Kidney tubule cell (primary cell): ENCODE results near the gene KCNK4.
"Not testable (repeated sequence)": the region's sequence is repeated elsewhere in the genome, so short reads cannot be mapped to it uniquely, and the experiment has no call there.

Experiments
- DNase-seq: peaks from one replicate; pipeline ENCODE4 v3.0.0-alpha.2; 2018; ENCODE audit warnings: low spot score

Gene KCNK4

DNA sequence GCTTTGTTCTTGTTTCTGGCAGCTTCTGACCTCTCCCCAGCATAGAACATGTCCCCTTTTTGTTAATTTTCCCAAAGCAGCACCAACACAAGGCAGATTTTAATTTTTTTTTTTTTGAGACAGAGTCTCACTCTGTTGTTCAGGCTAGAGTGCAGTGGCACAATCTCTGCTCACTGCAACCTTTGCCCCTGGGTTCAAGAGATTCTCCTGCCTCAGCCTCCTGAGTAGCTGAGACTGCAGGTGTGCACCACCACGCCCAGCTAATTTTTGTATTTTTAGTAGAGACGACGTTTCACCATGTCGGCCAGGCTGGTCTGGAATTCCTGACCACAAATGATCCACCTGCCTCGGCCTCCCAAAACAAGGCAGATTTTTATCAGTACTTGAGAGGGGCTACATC is 16.7 kb downstream of the KCNK4 start:
- DNase-seq, result not testable (repeated sequence)

DNA sequence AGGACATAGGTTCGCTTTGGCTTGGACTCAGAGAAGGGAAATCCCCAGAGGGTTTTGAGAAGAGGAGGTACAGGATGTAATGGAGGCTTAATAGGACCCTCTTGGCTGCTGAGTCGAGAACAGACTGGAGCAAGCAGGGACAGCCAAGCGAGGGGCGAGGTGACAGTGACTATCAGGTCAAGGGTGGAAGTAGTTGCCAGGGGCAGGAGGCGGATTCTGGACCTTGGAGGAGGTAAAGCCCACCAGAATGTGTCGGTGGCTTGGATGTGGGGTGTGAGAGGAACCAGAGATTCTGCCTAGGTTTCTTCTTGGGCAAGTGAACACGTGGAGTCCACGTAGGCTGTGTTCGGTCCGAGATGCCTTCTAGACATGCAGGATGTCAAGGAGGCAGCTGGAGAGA is 21.8 kb downstream of the KCNK4 start:
- no peak for DNase-seq

DNA sequence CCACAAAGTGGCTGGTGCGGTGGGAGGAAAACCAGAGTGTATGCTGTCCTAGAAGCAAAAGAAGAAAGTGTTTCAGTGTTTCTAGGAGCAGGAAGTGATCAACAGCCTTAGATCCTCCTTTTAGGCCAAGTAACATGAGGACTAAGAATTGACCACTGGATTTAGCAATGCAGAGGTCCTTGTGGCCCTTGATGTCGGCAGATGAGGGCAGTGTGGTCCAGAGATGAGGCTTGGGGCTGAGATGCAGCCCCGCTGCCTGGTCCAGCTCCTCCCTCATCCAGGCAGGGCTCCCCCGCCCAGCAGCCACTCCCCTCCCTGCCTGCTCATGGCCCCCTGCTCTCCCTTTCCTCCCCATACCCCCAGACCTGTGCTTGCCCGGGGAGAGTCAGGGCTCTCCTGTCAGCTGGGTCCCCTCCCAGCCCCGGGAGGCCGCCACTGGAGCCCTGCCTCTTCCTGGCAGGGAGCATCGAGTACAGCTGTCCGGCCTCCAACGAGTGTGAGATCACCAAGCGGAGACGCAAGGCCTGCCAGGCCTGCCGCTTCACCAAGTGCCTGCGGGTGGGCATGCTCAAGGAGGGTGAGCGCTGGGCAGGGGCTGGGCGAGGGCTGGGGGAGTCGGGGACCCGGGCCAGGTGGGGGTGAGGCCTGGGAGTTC is 22.5 kb downstream of the KCNK4 start:
- DNase-seq, result no peak

DNA sequence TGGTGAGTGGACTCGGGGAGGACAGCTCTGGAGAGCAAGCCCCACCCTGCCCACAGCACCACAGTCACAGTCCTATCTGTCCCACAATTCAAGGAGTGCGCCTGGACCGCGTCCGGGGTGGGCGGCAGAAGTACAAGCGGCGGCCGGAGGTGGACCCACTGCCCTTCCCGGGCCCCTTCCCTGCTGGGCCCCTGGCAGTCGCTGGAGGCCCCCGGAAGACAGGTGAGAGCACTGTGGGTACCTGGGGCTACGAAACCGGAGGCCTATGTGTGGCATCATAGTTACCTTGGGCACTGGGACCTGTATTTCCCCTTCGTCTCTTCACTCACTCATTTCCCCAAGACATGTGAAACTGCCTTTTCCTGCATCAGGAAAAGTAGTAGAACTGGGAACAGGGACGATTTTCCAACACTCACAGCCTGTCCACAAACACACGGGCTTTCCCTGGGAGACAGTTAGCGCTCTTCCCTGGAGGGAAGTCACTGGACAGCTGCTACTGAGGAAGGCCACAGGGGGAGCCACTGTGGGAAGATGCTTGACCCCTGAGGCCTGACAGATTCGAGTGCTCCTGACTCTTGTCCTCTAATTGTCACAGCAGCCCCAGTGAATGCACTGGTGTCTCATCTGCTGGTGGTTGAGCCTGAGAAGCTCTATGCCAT is 23.2 kb downstream of the KCNK4 start:
- DNase-seq, result no peak

DNA sequence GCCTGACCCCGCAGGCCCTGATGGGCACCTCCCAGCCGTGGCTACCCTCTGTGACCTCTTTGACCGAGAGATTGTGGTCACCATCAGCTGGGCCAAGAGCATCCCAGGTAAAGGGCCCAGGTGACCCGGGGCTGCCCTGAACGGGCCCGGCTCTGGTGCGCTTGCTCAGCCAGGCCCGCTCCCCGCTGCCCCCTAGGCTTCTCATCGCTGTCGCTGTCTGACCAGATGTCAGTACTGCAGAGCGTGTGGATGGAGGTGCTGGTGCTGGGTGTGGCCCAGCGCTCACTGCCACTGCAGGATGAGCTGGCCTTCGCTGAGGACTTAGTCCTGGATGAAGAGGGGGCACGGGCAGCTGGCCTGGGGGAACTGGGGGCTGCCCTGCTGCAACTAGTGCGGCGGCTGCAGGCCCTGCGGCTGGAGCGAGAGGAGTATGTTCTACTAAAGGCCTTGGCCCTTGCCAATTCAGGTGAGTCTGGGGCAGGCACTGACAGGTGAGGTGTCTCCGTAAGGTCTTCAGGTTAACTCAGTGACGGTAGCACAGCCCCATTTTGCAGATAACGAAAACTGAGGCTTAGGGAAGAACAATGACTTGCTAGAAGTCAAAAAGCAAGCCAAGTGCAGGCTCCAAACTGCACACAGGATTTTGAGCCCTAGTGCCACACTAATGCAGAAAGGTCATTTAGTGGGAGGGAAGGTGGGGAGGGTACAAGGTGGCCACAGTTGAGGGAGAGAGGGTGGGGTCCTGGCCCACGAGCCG is 23.9 kb downstream of the KCNK4 start:
- DNase-seq, result no peak

DNA sequence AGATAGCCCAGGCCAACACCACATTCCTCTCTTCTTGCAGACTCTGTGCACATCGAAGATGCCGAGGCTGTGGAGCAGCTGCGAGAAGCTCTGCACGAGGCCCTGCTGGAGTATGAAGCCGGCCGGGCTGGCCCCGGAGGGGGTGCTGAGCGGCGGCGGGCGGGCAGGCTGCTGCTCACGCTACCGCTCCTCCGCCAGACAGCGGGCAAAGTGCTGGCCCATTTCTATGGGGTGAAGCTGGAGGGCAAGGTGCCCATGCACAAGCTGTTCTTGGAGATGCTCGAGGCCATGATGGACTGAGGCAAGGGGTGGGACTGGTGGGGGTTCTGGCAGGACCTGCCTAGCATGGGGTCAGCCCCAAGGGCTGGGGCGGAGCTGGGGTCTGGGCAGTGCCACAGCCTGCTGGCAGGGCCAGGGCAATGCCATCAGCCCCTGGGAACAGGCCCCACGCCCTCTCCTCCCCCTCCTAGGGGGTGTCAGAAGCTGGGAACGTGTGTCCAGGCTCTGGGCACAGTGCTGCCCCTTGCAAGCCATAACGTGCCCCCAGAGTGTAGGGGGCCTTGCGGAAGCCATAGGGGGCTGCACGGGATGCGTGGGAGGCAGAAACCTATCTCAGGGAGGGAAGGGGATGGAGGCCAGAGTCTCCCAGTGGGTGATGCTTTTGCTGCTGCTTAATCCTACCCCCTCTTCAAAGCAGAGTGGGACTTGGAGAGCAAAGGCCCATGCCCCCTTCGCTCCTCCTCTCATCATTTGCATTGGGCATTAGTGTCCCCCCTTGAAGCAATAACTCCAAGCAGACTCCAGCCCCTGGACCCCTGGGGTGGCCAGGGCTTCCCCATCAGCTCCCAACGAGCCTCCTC is 24.8 kb downstream of the KCNK4 start:
- DNase-seq, result not testable (repeated sequence)

DNA sequence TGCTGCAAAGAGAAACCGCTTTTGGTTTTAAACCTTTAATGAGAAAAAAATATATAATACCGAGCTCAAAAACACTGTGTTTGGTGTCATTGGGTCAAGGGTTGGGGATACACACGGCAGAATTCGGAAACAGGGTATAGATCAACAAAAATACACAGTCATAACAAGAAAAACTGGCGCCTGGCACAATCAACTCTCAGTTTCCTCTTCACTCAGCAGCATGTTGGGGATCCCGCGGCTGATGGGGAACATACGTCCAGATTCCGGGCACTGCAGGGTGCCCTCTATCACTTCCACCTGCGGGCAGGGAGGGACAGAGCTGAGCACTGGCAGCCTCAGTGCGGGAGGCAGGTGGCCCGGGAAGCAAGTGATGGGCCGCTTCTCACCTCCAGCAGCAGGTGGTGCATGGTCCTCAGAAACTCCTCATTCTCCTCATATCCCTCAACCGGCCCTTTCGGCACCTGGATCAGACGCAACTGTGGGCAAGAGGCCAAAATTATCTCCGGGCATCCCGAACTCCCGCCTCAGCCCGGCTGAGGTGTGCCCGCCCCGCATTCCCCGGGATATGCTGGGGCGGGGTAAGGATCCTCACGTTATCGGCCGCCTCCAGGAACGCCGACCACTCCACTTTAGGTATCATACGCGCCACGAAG is 25.7 kb downstream of the KCNK4 start:
- peak; percentile 66 for DNase-seq

DNA sequence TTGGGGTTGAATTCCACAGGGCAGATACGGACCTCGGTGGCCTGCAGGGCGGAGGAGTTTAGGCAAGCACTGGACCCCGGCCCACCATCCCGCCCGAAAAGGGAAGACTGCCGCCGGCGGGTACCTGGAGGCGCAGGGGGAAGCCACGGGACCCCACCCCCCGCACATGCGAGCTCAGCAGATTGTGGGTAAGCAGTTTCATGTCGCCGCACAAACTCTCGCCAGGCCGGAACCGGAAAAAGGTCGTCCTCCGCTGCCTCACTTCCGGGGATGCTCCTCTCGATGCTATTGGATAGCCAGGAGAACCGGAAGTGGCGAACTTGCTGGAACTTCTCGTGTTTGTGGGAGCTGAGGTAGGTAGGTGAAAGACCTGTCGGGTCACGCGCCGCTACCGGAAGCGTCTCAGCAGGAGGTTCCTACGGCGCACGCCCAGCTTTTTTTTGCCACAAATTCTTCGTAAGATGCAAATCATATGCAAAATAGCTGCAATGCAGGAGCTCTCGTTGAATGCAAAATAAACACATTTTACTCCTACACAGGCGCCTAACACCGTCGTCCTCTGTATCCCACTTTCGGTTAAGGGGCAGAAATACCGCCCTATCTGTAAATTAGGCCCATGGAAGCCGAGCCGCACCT is 26.3 kb downstream of the KCNK4 start, which contains the start of gene TRMT112:
Gene TRMT112, minus strand, starts transcription at position 235 of the 636 bp plus-strand sequence. Its CDS starts 33 bp downstream, at position 202.
- DNase-seq, result peak; percentile 100

DNA sequence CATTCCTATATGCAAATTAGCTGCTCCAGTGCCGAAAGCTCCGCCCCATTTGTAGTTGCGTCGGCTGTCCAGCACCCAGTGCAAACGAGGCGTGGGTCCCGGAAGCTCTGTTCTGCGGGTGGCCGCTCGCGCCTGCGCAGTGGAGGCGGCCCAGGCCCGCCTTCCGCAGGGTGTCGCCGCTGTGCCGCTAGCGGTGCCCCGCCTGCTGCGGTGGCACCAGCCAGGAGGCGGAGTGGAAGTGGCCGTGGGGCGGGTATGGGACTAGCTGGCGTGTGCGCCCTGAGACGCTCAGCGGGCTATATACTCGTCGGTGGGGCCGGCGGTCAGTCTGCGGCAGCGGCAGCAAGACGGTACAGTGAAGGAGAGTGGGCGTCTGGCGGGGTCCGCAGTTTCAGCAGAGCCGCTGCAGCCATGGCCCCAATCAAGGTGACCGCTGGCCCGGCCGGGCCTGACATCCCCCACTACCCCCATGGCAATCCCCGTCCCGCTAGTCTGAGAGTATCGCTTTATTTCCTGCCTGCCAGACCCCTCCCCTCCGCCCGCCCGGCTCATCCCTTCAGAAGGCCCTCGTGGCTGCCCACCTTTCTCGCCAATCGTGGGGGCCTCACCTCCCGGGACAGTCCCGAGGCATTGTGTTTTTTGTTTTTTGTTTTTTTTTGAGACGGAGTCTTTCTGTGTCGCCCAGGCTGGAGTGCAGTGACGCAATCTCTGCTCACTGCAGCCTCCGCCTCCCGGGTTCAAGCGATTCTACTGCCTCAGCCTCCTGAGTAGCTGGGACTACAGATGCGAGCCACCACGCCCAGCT is 27.1 kb downstream of the KCNK4 start, which contains the start of gene PRDX5:
Gene PRDX5, plus strand, starts transcription at position 161 of the 805 bp plus-strand sequence. Its CDS starts 95 bp downstream, at position 256.
- peak; percentile 98 for DNase-seq

DNA sequence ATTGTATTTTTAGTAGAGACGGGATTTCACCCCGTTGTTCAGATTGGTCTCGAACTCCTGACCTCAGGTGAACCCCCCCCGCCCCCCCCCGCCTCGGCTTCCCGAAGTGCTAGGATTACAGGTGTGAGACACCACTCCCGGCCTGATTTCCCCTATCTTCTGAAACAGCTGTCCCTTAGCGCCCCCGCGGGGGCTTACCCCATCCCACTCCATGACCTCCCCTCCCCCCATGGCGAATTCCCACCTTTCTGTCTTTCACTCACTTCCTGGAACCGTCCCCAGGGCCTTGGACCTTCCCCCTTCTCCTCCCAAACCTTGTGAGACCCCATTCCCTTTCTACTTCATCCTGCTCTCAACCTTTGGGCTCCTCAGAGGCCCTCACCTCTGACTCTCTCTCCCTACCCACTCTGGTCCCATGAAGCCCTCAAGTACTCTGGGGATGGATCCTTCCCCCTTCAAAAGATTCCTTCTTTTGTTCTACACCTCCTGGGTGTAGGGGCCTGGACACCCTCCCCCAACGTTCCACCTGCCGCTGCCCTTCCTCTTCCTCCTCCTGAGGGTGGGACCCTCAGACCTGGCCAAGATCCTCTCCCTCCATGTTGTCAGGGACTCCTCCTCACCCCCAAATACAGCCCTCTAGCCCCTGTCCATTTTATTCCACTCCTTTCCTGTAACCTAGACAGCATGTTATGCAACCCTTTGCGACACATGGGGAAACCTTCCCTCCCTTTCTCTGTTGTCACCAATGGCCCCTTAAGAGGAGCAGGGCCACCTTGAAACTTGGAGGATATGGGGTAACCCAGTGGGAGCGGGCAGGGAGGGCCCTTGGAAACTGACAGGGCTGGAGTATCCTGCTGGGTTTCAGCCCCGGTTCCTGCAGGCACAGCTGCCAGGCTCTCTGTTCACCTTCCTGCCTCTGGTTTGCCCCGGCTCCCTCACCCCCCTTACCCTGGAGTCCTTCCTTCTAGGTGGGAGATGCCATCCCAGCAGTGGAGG is 28.0 kb downstream of the KCNK4 start:
- DNase-seq, result no peak

DNA sequence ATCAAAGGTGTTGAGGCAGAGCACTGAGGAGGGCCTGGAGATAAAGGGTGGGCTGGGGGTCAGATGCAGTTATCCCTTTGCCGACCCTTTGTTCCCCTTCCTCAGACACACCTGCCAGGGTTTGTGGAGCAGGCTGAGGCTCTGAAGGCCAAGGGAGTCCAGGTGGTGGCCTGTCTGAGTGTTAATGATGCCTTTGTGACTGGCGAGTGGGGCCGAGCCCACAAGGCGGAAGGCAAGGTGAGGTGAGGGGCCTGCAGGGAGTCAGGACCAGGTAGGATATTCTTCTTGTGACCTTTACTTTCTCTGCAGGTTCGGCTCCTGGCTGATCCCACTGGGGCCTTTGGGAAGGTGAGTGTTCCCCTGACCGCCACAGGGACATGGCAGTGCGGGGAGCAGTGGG is 29.5 kb downstream of the KCNK4 start:
- no peak for DNase-seq

DNA sequence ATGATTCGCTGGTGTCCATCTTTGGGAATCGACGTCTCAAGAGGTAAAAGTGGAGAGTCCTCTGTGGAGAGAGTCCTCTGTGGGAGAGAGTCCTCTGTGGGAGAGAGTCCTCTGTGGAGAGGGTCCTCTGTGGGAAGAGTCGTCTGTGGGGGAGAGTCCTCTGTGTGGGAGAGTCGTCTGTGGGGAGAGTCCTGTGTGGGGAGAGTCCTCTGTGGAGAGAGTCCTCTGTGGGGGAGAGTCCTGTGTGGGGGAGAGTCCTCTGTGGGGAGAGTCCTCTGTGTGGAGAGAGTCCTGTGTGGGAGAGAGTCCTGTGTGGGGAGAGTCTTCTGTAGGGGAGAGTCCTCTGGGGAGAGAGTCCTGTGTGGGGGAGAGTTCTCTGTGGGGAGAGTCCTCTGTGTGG is 29.9 kb downstream of the KCNK4 start:
- no peak for DNase-seq

DNA sequence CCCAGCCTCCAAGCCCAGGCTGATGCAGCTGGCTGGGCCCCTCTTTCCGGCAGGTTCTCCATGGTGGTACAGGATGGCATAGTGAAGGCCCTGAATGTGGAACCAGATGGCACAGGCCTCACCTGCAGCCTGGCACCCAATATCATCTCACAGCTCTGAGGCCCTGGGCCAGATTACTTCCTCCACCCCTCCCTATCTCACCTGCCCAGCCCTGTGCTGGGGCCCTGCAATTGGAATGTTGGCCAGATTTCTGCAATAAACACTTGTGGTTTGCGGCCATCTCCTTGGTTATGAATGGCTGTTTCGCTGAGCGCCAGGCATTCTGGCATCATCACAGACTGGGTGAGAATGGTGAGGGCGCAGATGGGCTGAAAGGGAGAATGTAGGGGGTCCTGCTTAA is 30.4 kb downstream of the KCNK4 start:
- DNase-seq, result peak; percentile 63

DNA sequence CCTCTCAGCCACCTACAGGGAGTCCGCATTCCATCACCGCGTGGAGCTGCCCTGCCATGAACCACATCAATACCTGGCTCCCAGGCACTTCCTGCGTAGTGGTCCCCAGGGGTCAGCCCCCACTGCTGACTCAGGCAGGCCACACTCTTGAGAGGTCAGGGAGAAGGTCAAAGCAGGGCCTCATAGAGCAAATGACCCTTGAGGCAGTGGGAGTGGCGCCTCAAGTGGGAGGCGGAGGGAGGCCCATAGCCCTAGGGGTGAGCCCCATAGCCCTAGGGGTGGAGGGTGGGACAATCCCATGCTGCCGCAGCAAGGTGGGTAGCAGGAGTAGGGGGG is 31.8 kb downstream of the KCNK4 start:
- DNase-seq, result no peak

DNA sequence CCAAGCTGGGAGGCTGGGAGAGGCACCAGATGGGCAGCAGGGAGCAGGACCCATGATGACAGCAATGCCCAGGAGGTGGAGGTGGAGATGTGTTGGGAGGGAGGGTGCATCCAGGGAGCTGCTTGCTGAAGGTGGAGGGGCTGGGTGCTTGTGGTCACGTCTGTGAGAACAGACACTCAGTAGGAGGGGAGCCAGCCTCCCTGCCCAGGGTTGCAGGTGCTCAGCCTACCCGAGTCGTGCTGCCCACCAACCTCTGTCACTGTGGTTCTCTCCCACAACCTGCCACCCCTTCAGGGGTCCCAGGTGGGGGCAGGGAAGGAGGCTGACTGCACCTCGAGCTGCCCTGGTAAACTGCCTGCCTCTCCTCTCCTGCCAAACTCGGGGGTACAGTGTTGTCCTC is 32.3 kb downstream of the KCNK4 start:
- no peak for DNase-seq

DNA sequence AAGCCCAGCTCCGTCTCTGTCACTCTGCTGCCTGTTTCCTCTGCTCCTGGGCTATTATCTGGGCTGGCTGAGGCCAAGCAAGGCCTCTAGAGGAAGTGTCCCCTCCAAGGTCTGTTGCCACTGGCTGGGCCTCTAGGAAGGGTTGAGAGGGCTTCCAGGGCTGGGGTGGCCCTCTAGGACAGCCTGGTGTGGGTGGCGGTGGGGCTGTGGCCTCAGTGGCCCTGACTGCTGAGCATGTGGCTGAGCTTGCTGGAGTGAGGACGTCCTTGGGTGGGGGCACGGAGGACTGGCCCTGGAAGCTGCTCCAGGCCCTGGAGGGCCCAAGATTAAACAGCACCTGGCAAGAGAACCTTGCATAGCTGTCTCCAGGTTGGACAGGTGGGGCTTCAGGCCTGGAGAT is 32.9 kb downstream of the KCNK4 start:
- not testable (repeated sequence) for DNase-seq

DNA sequence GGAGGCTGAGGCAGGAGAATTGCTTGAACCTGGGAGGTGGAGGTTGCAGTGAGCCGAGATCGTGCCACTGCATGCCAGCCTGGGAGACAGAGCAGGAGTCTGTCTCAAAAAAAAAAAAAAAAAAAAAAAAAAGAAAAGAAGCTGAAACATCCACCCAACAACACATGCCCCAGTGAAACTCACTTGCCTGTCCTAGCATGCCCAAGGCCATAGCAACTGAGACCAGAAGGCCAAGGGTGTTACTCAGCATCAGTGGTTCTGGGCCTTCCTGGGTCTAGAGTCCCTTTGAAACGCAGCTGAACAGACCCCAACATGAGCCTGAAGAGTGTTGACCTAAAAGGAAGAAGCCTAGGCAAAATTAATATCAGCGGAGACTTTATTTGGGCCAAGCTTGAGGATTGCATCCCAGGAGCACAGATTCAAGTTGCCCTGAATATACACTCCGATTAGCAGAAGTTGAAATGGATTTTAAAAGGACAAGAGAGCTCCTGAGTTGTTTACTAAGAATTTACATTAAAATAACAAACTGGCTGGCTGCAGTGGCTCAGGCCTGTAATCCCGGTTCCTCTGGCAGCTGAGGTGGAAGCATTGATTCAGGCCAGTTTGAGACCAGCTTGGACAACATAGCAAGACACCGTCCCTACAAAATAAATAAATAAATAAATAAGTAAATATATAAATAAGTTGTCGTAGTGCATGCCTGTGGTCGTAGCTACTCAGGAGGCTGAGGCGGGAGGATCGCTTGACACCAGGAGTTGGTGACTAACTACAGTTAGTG is 33.8 kb downstream of the KCNK4 start:
- DNase-seq, result no peak

DNA sequence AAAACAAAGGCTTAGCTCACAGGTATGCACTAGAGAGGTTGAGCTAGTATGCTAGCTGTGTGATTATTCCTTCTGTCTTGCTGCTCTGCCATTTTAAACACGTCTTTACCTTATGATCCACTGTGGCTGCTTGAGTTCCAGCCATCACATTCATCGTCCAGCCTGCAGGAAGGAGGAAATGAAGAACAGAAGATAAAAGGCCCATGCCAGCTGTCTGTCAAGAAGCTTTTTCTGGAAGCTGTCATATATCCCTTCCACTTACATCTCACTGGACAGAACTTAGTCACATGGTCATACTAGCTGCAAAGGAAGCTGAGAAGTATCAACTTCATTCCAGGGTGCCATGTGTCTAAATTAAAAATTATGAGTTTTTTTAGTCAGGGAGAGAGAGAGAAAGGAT is 36.3 kb downstream of the KCNK4 start:
- no peak for DNase-seq
